Naive thymus-derived CD4-positive, alpha-beta T cell (primary cell): ENCODE results near the gene LGR4. TPM values are rescaled to one million over a fixed set of nuclear protein-coding genes. Genes with fewer than 3 reads are reported as not detected.

Experiments used
- ATAC-seq: fragments of 150-1000 bp; cut with Tn5 transposase; 2 replicates; pipeline ENCODE4 v1.10.0; 2021; ENCODE audit warnings: mild to moderate bottlenecking, moderate library complexity
- CTCF ChIA-PET: fragments of 350-600 bp; sonication (Branson Sonifier 250); formaldehyde crosslinking; loops from one replicate; lab custom pipeline; 2021; ENCODE audit warnings: antibody characterized with exemption; lab: Charles Lee
- POLR2A ChIA-PET: fragments of 350-600 bp; sonication (Branson Sonifier 250); formaldehyde crosslinking; loops from one replicate; lab custom pipeline; 2021; ENCODE audit warnings: antibody characterized with exemption, inconsistent platforms; lab: Charles Lee
- DNase-seq, 9 donors: peaks; one replicate each; pipeline versions ENCODE4 v3.0.0 to v3.0.0-alpha.2; 2020 to 2022; ENCODE audit warnings: mixed read lengths in 1 of 9
- H3K27ac ChIP-seq: one replicate; pipeline ENCODE4 v1.7.0; 2013; ENCODE audit warnings: mild to moderate bottlenecking, low read depth, low read length, moderate library complexity
- H3K27me3 ChIP-seq, 2 donors: one replicate each; pipeline ENCODE4 v1.7.0; 2013; ENCODE audit warnings: low read length in 2 of 2, mild to moderate bottlenecking in 2 of 2, moderate library complexity in 2 of 2; ENCODE audit not compliant: control insufficient read depth in 2 of 2, insufficient read depth in 2 of 2
- H3K36me3 ChIP-seq, 3 experiments: 1 replicate in 2 of 3; 2 replicates in 1 of 3; pipeline ENCODE4 v1.7.0; 2013; ENCODE audit warnings: low read length in 3 of 3, mild to moderate bottlenecking in 3 of 3, moderate library complexity in 1 of 3; ENCODE audit not compliant: insufficient read depth in 3 of 3, control insufficient read depth in 2 of 3
- H3K4me1 ChIP-seq, 2 donors: one replicate each; pipeline ENCODE4 v1.7.0; 2013; ENCODE audit warnings: low read length in 2 of 2, mild to moderate bottlenecking in 2 of 2, moderate library complexity in 1 of 2; ENCODE audit not compliant: control insufficient read depth in 2 of 2, insufficient read depth in 2 of 2
- H3K4me3 ChIP-seq: 2 replicates; pipeline ENCODE4 v1.7.0; 2013; ENCODE audit warnings: mild to moderate bottlenecking, low read length
- H3K9me3 ChIP-seq, 3 experiments: 1 replicate in 2 of 3; 2 replicates in 1 of 3; pipeline ENCODE4 v1.7.0; 2013; ENCODE audit warnings: low read length in 3 of 3; ENCODE audit not compliant: control insufficient read depth in 2 of 3
- H3K27ac Mint-ChIP-seq, 9 donors: one replicate each; pipeline ENCODE4 v1.8.0; 2020 to 2022; ENCODE audit warnings: mixed read lengths in 9 of 9, mild to moderate bottlenecking in 8 of 9, moderate library complexity in 5 of 9, inconsistent platforms in 2 of 9
- H3K27me3 Mint-ChIP-seq, 5 donors: one replicate each; pipeline ENCODE4 v1.8.0; 2021 to 2022; ENCODE audit warnings: mixed read lengths in 5 of 5, mild to moderate bottlenecking in 1 of 5
- H3K36me3 Mint-ChIP-seq, 5 donors: one replicate each; pipeline ENCODE4 v1.8.0; 2020 to 2022; ENCODE audit warnings: mixed read lengths in 5 of 5, mild to moderate bottlenecking in 3 of 5, inconsistent platforms in 1 of 5
- H3K4me1 Mint-ChIP-seq, 7 donors: one replicate each; pipeline ENCODE4 v1.8.0; 2020 to 2022; ENCODE audit warnings: mixed read lengths in 7 of 7, mild to moderate bottlenecking in 3 of 7, inconsistent platforms in 1 of 7
- H3K4me3 Mint-ChIP-seq, 10 donors: one replicate each; pipeline ENCODE4 v1.8.0; 2020 to 2022; ENCODE audit warnings: mild to moderate bottlenecking in 10 of 10, mixed read lengths in 10 of 10, moderate library complexity in 6 of 10, inconsistent platforms in 2 of 10
- H3K9me3 Mint-ChIP-seq, 11 donors: one replicate each; pipeline ENCODE4 v1.8.0; 2020 to 2022; ENCODE audit warnings: mixed read lengths in 11 of 11, mild to moderate bottlenecking in 4 of 11, inconsistent platforms in 1 of 11, moderate library complexity in 1 of 11
- intact Hi-C, 2 donors: fragments of 100-400 bp; cut with micrococcal nuclease; formaldehyde crosslinking; loops; one replicate each; pipeline ENCODE4 v1.15.1; 2023
- polyA plus RNA-seq, 2 donors: library from polyadenylated mRNA; unstranded; fragments of 300-500 nt; fragmentation: Illumina TruSeq; gene quantifications; one replicate each; pipeline ENCODE4 v1.2.3, GENCODE V29; 2021
- total RNA-seq, 6 experiments: library from RNA in 5 of 6; stranded (reverse) in 5 of 6; gene quantifications; 1 replicate in 5 of 6; 2 replicates in 1 of 6; pipeline ENCODE4 v1.2.3 and lab custom pipeline; 2021 to 2026

The LGR4 gene
- total and polyA plus RNA-seq, 7 experiments from 2014 or later = 0.05 to 1.5 (median 0.49) TPM

DNA sequence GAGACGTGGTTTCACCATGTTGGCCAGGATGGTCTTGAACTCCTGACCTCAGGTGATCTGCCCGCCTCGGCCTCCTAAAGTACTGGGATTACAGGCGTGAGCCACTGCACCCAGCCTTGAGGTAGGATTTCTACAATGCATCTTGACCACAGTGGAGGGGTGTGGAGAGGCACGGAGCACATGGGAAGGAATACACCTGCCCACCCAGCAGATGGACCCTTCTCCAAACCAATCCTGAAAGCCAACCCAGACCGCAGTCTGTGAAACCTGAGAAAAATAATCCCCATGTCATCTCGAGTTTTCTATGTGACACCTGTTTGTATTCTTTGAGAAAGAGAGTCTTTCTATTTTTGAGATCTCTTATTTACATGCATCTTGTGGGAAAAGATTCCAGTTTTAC lies 32.5 kb downstream of the LGR4 start:
- ChIA-PET CTCF (no interaction called here), POLR2A (no interaction called here)
- Mint-ChIP-seq H3K4me1 (no peaks in the 10 kb centered on the region), H3K27ac (no peak overlapping the region), H3K27me3 (peaks cover 0 to 13% (median 5%) of the 10 kb centered on the region in 5 donors), H3K4me3 (no peak overlapping the region), H3K9me3 (peaks cover 0 to 1% (median 0%) of the 10 kb centered on the region in 11 donors), H3K36me3 (peaks cover 0 to 3% (median 0%) of the 10 kb centered on the region in 5 donors)
- no peaks in the 10 kb centered on the region for H3K36me3 ChIP-seq
- H3K27ac ChIP-seq = no peak overlapping the region
- DNase-seq = no peak
- ATAC-seq = no peak
- H3K9me3 ChIP-seq = no peaks in the 10 kb centered on the region
- no peak overlapping the region for H3K4me3 ChIP-seq
- H3K27me3 ChIP-seq = no peaks in the 10 kb centered on the region
- intact Hi-C loops = no loop called here
- H3K4me1 ChIP-seq = no peaks in the 10 kb centered on the region

GRCh38 chr11:27438595-27438981 lies 34.0 kb downstream of the LGR4 start:
- H3K27me3 ChIP-seq = no peaks in the 10 kb centered on the region
- Mint-ChIP-seq H3K4me1 (no peaks in the 10 kb centered on the region), H3K36me3 (peaks cover 0 to 3% (median 0%) of the 10 kb centered on the region in 5 donors), H3K9me3 (peaks cover 0 to 1% (median 0%) of the 10 kb centered on the region in 11 donors), H3K4me3 (no peak overlapping the region), H3K27ac (no peak overlapping the region), H3K27me3 (peaks cover 0 to 8% (median 4%) of the 10 kb centered on the region in 5 donors)
- CTCF ChIA-PET = interaction anchor here (0.7 kb wide), 1 partner anchor 190 kb away, joined by 3 read pairs; no protein-coding TSS in a partner anchor
- ATAC-seq = no peak
- no peak for DNase-seq
- H3K27ac ChIP-seq = no peak overlapping the region
- no peaks in the 10 kb centered on the region for H3K36me3 ChIP-seq
- POLR2A ChIA-PET = no interaction called here
- intact Hi-C loops = no loop called here
- H3K9me3 ChIP-seq = no peaks in the 10 kb centered on the region
- no peak overlapping the region for H3K4me3 ChIP-seq
- no peaks in the 10 kb centered on the region for H3K4me1 ChIP-seq

DNA sequence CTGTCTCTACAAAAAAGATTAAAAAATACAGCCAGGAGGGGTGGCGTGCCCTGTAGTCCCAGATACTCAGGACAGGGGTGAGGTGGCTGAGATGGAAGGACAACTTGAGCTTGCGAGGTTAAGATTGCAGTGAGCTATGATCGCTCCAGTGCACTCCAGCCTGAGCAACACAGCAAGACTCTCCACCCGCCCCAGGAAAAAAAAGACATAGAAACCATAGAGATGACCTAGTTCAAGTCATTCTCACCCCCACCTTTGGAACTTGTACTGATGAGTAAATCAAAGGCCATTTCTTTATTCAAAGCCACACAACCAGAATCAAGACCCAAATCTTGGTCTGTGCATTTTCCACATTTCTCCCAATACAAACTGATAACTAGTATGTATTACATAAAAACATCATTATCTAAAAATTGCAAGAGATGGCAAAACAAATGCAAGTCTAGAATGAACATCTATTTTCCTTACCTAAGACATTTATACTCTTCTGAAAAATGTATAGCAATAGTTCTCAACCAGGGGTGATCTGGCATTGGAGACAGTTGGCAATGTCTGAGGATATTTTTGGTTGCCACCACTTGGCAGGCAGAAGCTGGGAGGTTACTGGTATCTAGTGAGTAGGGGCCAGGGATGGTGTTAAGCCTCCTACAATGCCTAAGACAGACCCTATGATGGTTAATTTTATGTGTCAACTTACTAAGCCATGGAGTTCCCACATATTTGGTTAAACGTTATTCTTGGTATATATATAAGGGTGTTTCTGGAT lies 34.6 kb downstream of the LGR4 start:
- no peak for ATAC-seq

DNA sequence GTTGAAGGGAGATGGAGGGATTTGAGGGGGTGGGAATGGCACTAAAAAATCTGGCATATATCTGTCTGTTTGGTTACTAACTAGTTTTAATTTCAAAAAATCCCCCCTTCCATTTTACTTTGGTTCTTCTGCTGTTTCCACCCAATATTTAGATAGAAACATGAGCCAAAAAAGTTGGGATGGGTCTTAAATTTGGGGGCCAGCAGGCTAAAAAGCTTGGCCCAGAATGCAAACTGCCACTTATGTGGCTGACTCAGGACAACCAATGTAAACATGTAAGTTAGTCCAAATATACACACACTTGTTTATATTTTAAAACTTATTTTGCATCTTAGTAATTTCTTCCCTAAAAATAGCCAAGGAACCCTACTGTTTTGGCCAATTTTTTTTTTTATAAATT lies 35.7 kb downstream of the LGR4 start:
- POLR2A ChIA-PET = no interaction called here
- Histone ChIP-seq H3K4me1 (no peaks in the 10 kb centered on the region), H3K36me3 (no peaks in the 10 kb centered on the region), H3K4me3 (no peak overlapping the region), H3K27me3 (no peaks in the 10 kb centered on the region), H3K9me3 (no peaks in the 10 kb centered on the region), H3K27ac (no peak overlapping the region)
- Mint-ChIP-seq H3K27ac (no peak overlapping the region), H3K4me1 (no peaks in the 10 kb centered on the region), H3K4me3 (no peak overlapping the region), H3K27me3 (peaks cover 0 to 7% (median 4%) of the 10 kb centered on the region in 5 donors), H3K36me3 (peaks cover 0 to 2% (median 0%) of the 10 kb centered on the region in 5 donors), H3K9me3 (peaks cover 0 to 1% (median 0%) of the 10 kb centered on the region in 11 donors)
- DNase-seq (no peak), ATAC-seq (no peak)
- intact Hi-C loops = no loop called here
- CTCF ChIA-PET = no interaction called here

More for the DNA sequence above, 34.6 kb downstream of the LGR4 start:
- no peaks in the 10 kb centered on the region for H3K36me3 ChIP-seq
- intact Hi-C loops = no loop called here
- H3K27me3 ChIP-seq = no peaks in the 10 kb centered on the region
- Mint-ChIP-seq H3K27ac (no peak overlapping the region), H3K9me3 (peaks cover 0 to 1% (median 0%) of the 10 kb centered on the region in 11 donors), H3K36me3 (peaks cover 0 to 3% (median 0%) of the 10 kb centered on the region in 5 donors), H3K27me3 (peaks cover 0 to 8% (median 4%) of the 10 kb centered on the region in 5 donors), H3K4me3 (no peak overlapping the region), H3K4me1 (no peaks in the 10 kb centered on the region)
- no peak overlapping the region for H3K4me3 ChIP-seq
- H3K4me1 ChIP-seq = no peaks in the 10 kb centered on the region
- CTCF ChIA-PET = interaction anchor here (0.7 kb wide), 1 partner anchor 190 kb away, joined by 3 read pairs; no protein-coding TSS in a partner anchor
- DNase-seq = no peak
- POLR2A ChIA-PET = no interaction called here
- no peaks in the 10 kb centered on the region for H3K9me3 ChIP-seq
- H3K27ac ChIP-seq = no peak overlapping the region

- ChIA-PET CTCF (interaction anchor here (1.6 kb wide), 1 partner anchor 52 kb away, joined by 5 read pairs; no protein-coding TSS in a partner anchor), POLR2A (no interaction called here)
- H3K9me3 Mint-ChIP-seq = no peaks in the 10 kb centered on the region
- intact Hi-C loops = no loop called here
- H3K27ac Mint-ChIP-seq = no peak overlapping the region
- Histone ChIP-seq H3K4me3 (no peak overlapping the region), H3K4me1 (no peaks in the 10 kb centered on the region), H3K9me3 (no peaks in the 10 kb centered on the region), H3K27me3 (no peaks in the 10 kb centered on the region), H3K36me3 (no peaks in the 10 kb centered on the region), H3K27ac (no peak overlapping the region)
- DNase-seq (no peak), ATAC-seq (no peak)
- no peaks in the 10 kb centered on the region for H3K36me3 Mint-ChIP-seq
- peaks cover 0 to 6% (median 0%) of the 10 kb centered on the region in 5 donors for H3K27me3 Mint-ChIP-seq
- no peak overlapping the region for H3K4me3 Mint-ChIP-seq
- no peaks in the 10 kb centered on the region for H3K4me1 Mint-ChIP-seq
Measured at GRCh38 chr11:27433742-27434141, 38.8 kb downstream of the LGR4 start.

DNA sequence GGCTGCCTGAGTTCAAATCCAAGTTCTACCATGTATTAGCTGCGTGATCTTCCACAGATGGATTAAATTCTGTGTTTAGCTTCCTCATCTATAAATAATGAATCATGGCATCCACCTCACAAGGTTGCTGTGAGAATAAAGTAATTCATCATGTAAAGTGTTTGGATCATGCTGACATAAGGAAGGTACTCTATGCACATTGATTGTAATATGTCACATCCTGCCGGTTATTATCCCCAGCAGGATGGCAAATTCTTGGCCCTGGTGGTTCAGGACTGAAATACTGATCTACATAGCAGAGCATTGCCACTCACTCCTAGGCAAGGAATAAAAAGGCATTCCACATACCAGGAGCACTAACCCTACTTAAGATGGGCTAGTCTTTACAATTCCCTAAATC lies 40.8 kb downstream of the LGR4 start:
- no peak overlapping the region for H3K27ac ChIP-seq
- no peaks in the 10 kb centered on the region for H3K27me3 ChIP-seq
- no peaks in the 10 kb centered on the region for H3K4me1 ChIP-seq
- peaks cover 0 to 6% (median 0%) of the 10 kb centered on the region in 5 donors for H3K27me3 Mint-ChIP-seq
- no peak for DNase-seq
- no peak overlapping the region for H3K27ac Mint-ChIP-seq
- ChIA-PET CTCF (no interaction called here), POLR2A (no interaction called here)
- no peaks in the 10 kb centered on the region for H3K36me3 ChIP-seq
- no peaks in the 10 kb centered on the region for H3K9me3 ChIP-seq
- intact Hi-C loops = no loop called here
- no peaks in the 10 kb centered on the region for H3K9me3 Mint-ChIP-seq
- no peak for ATAC-seq
- H3K4me3 Mint-ChIP-seq = no peak overlapping the region
- H3K4me1 Mint-ChIP-seq = no peaks in the 10 kb centered on the region
- H3K4me3 ChIP-seq = no peak overlapping the region
- H3K36me3 Mint-ChIP-seq = no peaks in the 10 kb centered on the region
